Bone marrow (tissue), 2 donors: Measurements from ENCODE around the gene CCNK.

Experiments used
- DNase-seq, 2 donors: peaks; one replicate each; lab custom pipeline; 2025; lab: John Stamatoyannopoulos, UW

The CCNK gene

GRCh38 chr14:99552021-99552553 is 70.9 kb downstream of the CCNK start:
- no peak for DNase-seq

DNA sequence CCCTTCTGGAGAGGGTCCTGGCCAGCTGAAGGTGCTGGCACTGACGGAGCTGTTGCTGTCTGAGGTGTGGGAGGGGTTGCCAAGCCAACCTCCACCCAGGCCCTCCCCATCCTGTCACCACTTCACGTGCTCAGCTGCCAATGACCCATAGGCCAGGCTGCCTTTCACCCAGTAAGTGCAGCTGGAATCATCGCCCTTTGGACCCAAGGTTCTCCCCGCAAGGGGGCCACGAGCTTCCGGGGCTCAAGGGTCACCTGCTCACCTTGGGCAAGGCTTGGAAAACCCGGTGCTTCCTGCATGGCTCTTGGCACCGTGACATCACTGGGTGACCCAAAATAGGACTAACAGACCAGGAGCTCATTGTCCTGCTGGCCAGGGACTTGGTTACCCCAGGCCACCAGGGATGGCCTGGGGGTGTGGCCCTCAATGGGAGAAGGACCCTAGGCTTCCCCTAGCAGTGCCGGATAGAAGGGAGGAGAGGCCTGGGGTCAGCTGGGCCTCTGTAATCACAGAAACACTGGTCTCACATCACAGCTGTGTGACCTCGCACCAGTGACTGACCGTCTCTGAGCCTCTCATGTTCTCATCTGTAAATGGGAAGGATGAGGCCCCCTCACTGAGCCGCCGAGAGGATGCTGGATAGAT is 71.5 kb downstream of the CCNK start:
- DNase-seq = no peak

- no peak for DNase-seq
Observed at GRCh38 chr14:99554184-99554583, 73.0 kb downstream of the CCNK start.

DNA sequence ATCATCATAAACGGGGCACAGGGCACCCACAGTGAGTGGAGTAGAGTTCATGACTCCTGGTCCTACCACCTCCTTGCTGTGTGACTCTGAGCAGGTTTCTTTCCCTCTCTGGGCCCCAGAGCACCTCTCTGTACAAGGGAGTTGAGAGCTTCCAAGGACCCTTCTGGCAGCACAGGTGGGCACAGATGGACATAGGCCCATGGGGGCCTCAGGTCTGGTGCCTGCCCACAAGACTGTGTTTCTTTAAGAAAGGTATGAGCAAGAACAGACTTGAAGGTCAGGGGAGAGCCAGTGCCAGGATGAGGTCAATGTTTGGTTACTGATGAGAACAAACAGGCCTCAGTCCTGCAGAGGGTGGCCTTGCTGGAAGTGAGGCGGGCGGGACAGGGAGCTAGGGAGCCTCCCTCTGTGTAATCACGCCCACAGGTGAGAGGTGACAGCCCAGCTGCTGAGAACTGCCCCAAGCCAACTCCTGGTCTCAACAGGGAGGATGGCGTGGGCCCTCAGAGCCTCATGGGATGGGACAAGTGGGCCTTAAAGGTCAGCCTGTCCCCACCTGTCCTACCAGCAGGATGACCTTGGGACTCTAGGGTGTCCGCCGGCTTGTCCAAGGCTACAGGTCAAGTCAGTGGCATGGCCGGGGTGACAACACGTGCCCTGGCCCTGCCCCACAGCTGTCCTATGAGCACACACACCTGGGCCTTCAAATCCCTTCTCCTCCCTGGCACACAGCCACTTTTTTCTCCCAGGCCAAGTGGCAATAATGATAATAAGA is 73.7 kb downstream of the CCNK start:
- DNase-seq = no peak

DNA sequence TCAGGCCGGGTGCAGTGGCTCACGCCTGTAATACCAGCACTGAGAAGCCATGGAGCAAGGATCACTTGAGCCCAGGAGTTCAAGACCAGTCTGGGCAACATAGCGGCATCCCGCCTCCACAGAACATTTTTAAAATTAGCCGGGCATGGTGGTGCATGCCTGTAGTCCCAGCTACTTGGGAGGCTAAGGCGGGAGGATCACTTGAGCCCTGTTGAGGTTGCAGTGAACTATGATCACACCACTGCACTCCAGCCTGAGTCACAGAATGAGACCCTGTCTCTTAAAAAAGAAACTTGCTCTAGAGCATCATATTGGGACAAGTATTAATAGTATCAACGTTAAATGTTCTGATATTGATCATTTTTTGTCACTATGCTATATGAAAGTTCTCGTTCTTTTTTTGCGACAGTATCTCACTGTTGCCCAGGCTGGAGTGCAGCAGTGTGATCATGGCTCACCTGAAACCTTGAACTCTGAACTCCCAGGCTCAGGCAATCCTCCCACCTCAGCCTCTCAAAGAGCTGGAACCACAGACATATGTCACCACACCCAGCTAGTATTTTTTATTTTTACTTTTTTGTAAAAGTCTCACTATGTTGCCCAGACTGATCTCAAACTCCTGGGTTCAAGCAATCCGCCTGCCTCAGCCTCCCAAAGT is 75.1 kb downstream of the CCNK start:
- DNase-seq = no peak

DNA sequence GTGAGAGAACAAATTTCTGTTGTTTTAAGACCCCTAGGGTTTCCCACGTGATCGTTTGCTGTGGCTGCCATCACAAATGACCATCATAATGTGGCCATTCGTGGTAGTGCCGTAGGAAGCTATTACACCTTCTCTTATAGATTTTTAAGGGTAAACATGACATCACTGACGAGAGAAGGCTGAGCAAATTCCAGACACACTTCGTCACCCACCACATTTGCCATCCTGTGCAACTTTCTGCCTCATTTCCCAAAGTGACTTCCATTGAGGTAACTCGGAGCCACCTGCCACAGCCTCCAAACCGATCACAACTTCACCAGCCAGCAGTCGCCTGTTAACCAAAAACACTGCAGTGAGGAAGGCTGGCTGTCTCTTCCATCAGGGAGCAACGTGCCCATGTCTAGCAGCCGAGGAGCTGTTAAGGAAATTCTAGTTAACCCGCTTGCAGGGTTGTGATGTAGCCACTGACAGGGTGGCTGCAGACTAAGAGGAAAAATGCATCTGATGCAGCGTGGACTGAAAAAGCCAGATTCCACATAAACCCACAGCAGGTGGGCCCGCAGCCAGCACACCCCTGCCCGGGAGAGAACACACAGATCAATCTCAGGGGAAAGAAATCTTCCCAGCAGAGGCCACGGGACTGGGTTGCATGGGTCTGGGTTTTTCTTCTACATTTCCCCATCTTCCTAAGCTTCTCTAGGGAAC is 78.2 kb downstream of the CCNK start:
- DNase-seq = no peak

DNA sequence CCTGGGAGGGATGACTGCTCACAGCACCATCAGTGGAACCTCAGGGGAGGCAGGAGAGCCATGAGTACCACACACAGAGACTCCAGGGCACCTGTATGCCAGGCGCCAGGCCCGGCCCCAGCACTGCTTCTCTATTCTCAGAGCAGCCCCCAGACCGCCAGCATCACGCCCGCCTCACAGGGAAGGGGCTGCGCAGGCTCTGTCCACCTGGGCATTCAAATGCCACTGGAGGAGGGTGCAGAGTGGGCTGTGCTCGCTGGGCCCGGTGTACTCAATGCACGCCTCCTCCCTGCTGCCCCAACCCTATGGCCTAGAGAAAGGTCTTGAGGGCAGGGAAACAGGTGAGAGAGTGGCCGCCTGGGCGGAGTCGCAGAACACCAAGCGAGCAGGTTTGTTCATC is 79.2 kb downstream of the CCNK start:
- DNase-seq = no peak

- DNase-seq = no peak
Observed at GRCh38 chr14:99560922-99561683, 79.9 kb downstream of the CCNK start.

DNA sequence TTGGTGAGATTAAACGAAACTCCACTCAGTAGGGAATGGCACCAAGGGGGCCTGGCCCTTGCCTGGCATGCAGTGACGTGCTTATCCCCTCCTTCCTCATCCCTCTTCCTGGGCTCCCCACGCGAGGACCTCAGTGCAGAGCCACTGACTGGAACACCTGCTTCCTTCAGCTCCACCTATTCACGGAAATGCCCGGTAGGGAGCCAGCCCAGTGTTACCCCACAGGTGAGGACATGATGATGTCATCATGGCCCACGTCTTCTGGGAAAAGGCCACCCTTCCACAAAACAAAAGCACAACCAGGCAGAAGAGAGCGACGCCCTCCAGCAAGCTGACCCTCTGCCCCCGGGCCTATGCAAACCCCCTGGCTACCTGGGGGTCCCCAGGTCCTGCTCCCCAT is 80.7 kb downstream of the CCNK start:
- DNase-seq = no peak
